Ovary (tissue), 9 donors: Measurements from ENCODE around the gene ARL8A. TPM values are rescaled to one million over a fixed set of nuclear protein-coding genes. Genes with fewer than 3 reads are reported as not detected.
"Not testable (repeated sequence)": the region's sequence is repeated elsewhere in the genome, so short reads cannot be mapped to it uniquely, and the experiment has no call there.

ENCODE experiments used
- DNase-seq, 5 donors: peaks; one replicate each; pipeline ENCODE4 v3.0.0-alpha.2; 2019 to 2020
- H3K27ac ChIP-seq, 2 donors: fragments of 200-600 bp; one replicate each; pipeline versions ENCODE4 v1.5.1 to v1.8.0; 2019 to 2022
- H3K27me3 ChIP-seq: fragments of 200-600 bp; one replicate; pipeline ENCODE4 v1.8.0; 2022
- H3K36me3 ChIP-seq: fragments of 200-600 bp; sonication (generic); one replicate; pipeline ENCODE4 v1.5.1; 2019
- H3K4me1 ChIP-seq: one replicate; pipeline ENCODE4 v1.8.1; 2013; ENCODE audit warnings: mild to moderate bottlenecking, moderate library complexity; ENCODE audit not compliant: insufficient read depth
- H3K4me3 ChIP-seq: fragments of 200-600 bp; sonication (generic); one replicate; pipeline ENCODE4 v1.5.1; 2017
- H3K9me3 ChIP-seq, 2 donors: fragments of 200-600 bp in 1 of 2; sonication (generic) in 1 of 2; one replicate each; pipeline versions ENCODE4 v1.5.1 to v1.8.1; 2013 to 2019; ENCODE audit warnings: mild to moderate bottlenecking in 1 of 2, moderate library complexity in 1 of 2
- EP300 ChIP-seq: sonication (generic); formaldehyde crosslinking; IDR thresholded peaks from one replicate; pipeline ENCODE4 v1.6.1; 2017; ENCODE audit warnings: antibody characterized with exemption
- POLR2A ChIP-seq: fragments of 450-650 bp; IDR thresholded peaks from one replicate; pipeline ENCODE4 v1.6.1; 2017; ENCODE audit warnings: antibody characterized with exemption, mild to moderate bottlenecking, moderate library complexity
- WGBS, 3 donors: extraction: QIAGEN DNeasy Blood & Tissue Kit in 1 of 3; methylation state at CpG; one replicate each; pipeline versions ENCODE4 v1.1.5 to v1.1.7; 2013 to 2017; 5-methylcytosine and 5-hydroxymethylcytosine counted together
- intact Hi-C, 4 donors: fragments of 100-400 bp; cut with DNase I; formaldehyde crosslinking; loops; one replicate each; pipeline versions ENCODE4 v1.11.0 to v1.15.1; 2022 to 2023
- polyA plus RNA-seq, 2 donors: library from polyadenylated mRNA; stranded (reverse); fragments of 200-250 nt in 1 of 2; fragments of 350-450 nt in 1 of 2; fragmentation: Illumina TruSeq in 1 of 2; extraction: RNeasy Lipid Tissue Mini Kit (QIAGEN cat#74804) in 1 of 2; gene quantifications; one replicate each; pipeline ENCODE4 v1.2.3, GENCODE V29; 2013 to 2014
- total RNA-seq, 7 donors: library from RNA; depleted of rRNA in 2 of 7; stranded (reverse); fragments of >200 nt in 2 of 7; fragmentation: NEBNext Ultra II Directional in 3 of 7; extraction: Animal tissue kit (Norgen Biotek cat#: 25700) in 3 of 7; gene quantifications; one replicate each; pipeline versions ENCODE4 v1.1.0 to v1.2.4, GENCODE V29; 2016 to 2023
- TF ChIP-seq, protein P1 (sequence below), 3 donors: fragments of 450-650 bp in 2 of 3; fragments of 200-600 bp in 1 of 3; IDR thresholded peaks; one replicate each; pipeline versions ENCODE4 v1.5.1 to v1.8.0; 2016 to 2022; ENCODE audit warnings: antibody characterized with exemption in 3 of 3, mild to moderate bottlenecking in 1 of 3
- donor health status: DM: no; HTN: no; CAD: no; lungs with moderate emphysema.
- donor health status: DM: no; HTN: no; CAD: no.
- donor health status: Bipolar disorder and iron deficiency.
- donor health status: DM: yes; HTN: yes; CAD: no.
- donor health status: DM: no; HTN: no; CAD: no.
- donor health status: DM: yes; HTN: yes; CAD: no.

The ARL8A gene
- total and polyA plus RNA-seq, 9 donors = 20.0 to 95.9 (median 65.8) TPM

DNA sequence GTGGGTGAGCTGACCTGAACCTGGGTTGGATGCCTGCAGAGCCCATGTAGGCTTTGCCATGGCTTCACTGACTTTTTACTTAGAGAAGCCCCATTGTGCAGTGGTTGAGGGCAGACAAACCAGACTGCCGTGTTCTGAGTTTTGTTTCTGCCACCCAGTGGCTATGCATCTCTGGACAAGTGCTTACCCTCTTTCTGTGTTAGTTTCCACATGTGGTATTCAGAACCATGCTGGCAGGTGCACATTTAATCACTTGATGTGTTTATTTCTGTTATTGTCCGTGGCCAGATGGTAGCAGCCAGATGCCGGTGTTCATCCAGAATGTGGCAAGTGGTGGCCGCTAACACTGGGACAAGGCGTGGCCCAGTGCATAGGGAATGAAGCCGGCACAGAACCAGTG is 26.2 kb upstream of the ARL8A start:
- WGBS, 3 donors = 91 to 95% (median 91%) methylated on average over 6 of the region's 6 CpGs
- TF ChIP-seq EP300 (no peak), POLR2A (no peak)
- TF ChIP-seq, protein P1, sequence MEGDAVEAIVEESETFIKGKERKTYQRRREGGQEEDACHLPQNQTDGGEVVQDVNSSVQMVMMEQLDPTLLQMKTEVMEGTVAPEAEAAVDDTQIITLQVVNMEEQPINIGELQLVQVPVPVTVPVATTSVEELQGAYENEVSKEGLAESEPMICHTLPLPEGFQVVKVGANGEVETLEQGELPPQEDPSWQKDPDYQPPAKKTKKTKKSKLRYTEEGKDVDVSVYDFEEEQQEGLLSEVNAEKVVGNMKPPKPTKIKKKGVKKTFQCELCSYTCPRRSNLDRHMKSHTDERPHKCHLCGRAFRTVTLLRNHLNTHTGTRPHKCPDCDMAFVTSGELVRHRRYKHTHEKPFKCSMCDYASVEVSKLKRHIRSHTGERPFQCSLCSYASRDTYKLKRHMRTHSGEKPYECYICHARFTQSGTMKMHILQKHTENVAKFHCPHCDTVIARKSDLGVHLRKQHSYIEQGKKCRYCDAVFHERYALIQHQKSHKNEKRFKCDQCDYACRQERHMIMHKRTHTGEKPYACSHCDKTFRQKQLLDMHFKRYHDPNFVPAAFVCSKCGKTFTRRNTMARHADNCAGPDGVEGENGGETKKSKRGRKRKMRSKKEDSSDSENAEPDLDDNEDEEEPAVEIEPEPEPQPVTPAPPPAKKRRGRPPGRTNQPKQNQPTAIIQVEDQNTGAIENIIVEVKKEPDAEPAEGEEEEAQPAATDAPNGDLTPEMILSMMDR (IDR thresholded peaks at IDR 0.05) = no peak
- DNase-seq = no peak

DNA sequence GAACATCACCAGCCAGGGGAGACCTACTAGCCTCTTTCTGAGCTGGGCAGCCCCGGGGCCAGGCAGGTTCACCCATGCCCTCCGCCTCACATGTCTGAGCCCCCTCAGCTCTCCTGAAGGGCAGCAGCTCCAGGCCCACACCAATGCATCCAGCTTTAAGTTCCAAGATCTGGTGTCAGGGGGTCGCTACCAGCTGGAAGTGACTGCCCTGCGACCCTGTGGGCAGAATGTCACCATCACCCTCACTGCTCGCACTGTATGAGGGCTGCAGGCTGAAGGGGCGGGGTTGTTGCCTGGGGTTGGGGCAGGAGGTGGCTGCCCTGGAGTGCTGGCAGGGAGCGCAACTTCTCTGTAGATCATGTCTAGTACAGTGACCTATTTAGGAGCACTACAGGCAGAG is 24.3 kb upstream of the ARL8A start:
- intact Hi-C loops = no loop called here
- Histone ChIP-seq H3K4me1 (peaks cover 26% of the 10 kb centered on the region), H3K9me3 (no peaks in the 10 kb centered on the region), H3K27me3 (no peaks in the 10 kb centered on the region), H3K36me3 (no peaks in the 10 kb centered on the region), H3K27ac (peak overlapping the region in 1 of 2 donors; percentile 73), H3K4me3 (no peak overlapping the region)
- no peak for DNase-seq
- TF ChIP-seq POLR2A = no peak
- TF ChIP-seq EP300 = no peak
- TF ChIP-seq, protein P1 (IDR thresholded peaks at IDR 0.05) = no peak
- WGBS, 3 donors = 84 to 96% (median 92%) methylated on average over 7 of the region's 7 CpGs

More for the DNA sequence above, 26.2 kb upstream of the ARL8A start:
- no peak overlapping the region for H3K27ac ChIP-seq
- no peak overlapping the region for H3K4me3 ChIP-seq
- H3K36me3 ChIP-seq = no peaks in the 10 kb centered on the region
- H3K4me1 ChIP-seq = peaks cover 17% of the 10 kb centered on the region
- intact Hi-C loops = no loop called here
- no peaks in the 10 kb centered on the region for H3K9me3 ChIP-seq
- no peaks in the 10 kb centered on the region for H3K27me3 ChIP-seq

DNA sequence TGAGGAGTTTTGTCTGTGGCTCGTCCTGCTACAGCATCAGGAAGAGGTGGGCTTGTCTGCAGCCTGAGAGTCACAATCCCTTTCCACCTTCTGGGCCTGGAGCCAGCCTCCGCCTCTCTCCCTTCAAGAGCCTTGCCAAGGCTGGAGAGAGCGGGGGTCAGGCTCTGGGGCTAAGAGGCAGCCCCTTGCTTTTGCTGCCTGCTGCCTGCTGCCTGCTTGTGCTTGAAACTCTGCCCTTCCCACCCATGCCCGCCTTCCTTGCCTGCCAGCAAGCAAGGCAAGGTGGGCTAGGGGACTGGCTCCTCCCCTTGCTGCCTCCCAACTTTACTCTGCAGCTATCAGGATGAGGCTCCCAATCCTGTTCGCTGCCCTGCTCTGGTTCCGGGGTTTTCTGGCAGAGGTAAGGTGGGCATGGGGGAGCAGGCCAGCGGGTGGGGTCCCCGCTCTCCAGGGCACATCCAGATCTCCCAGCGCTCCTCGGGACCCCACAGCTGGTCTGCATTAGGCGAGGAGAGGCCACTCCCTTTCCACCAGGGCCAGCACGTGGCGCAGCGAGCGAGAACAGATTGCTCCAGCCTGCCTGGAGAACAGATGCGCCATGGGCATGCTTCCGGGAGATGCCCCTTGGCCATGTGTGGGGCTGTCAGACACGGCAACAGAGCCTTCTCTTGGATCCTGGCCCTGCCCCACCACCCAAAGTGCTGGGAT is 23.3 kb upstream of the ARL8A start:
- 11 to 17% (median 12%) methylated on average over 17 to 18 of the region's 18 CpGs for WGBS, 3 donors
- DNase-seq = peak; percentile 75 to 89 (median 84)
- H3K27ac ChIP-seq = peak overlapping the region in 1 of 2 donors; percentile 73

DNA sequence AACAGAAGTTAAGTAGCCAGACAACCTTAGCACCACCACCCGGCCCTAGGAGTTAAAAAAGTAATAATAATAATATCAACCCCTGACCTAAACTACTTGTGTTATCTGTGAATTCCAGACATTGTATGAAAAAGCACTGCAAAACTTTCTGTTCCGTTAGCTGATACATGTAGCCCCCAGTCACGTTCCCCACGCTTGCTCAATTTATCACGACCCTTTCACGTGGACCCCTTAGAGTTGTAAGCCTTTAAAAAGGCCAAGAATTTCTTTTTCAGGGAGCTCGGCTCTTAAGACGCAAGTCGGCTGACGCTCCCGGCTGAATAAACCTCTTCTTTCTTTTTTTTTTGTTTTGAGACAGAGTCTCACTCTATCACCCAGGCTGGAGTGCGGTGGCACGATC is 22.5 kb upstream of the ARL8A start:
- Histone ChIP-seq H3K27ac (peak overlapping the region in 1 of 2 donors; percentile 73), H3K4me1 (peaks cover 42% of the 10 kb centered on the region)
- DNase-seq, intact Hi-C loops, H3K4me3 ChIP-seq, H3K27me3 ChIP-seq, H3K9me3 ChIP-seq, H3K36me3 ChIP-seq: not testable (repeated sequence)
- 14 to 46% (median 19%) methylated on average over 13 of the region's 13 CpGs for WGBS, 3 donors

More for the DNA sequence above, 23.3 kb upstream of the ARL8A start:
- Histone ChIP-seq H3K27me3 (no peaks in the 10 kb centered on the region), H3K9me3 (no peaks in the 10 kb centered on the region), H3K36me3 (no peaks in the 10 kb centered on the region), H3K4me1 (peaks cover 36% of the 10 kb centered on the region), H3K4me3 (no peak overlapping the region)
- TF ChIP-seq POLR2A (no peak), EP300 (no peak)
- TF ChIP-seq, protein P1 (IDR thresholded peaks at IDR 0.05) = no peak
- intact Hi-C loops = no loop called here
